ENCODE data around the gene ARL14.

ARL14 gene

DNA sequence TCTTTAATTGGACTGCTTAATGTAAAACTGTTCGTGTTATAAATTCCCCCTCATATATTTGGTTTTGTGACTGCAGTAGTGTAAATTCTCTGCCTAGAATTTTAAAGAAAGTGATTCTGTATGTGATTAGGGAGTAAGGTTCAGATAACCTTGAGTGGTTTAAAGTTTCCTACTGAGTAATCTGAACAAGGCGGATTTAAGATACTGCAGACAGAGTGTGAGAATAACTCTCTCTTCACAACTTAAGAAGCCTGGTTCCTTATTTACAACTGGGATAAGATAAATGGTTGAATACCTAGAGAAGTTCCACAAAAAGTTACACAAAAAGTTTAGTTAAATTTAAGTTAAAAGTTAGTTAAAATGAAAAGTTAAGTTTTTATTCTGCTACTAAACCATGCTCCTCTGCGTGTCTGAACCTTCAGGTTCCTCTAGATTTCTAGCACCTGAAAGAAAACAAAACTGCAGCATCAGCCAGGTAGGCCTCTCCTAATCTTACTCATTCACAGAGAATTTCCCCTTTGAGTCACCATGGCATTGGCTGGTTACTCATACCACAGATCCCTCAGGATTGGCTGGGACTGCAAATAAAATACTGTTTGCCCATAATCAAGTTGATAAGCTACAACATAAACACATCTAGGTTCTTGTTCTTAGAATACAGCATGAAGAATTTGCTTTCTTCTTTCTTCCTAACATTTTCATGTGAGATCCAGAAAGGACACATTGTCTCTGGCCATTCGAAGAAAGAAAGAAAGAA lies at the start of gene ARL14:
Gene ARL14 (plus strand): TSS at position 614 of the 757 bp plus-strand sequence. CDS start 187 bp downstream, outside the sequence.
- H3K4me1 ChIP-seq (ENCODE audit: insufficient read depth, insufficient read length) = no peaks in the 10 kb centered on the region
- DNase-seq (ENCODE audit: low read depth, low spot score) = no peak
- no peaks in the 10 kb centered on the region for H3K27me3 ChIP-seq (ENCODE audit: insufficient read depth, insufficient read length)
- H3K36me3 ChIP-seq (ENCODE audit: insufficient read depth, insufficient read length, low read length) = no peaks in the 10 kb centered on the region
- H3K9me3 ChIP-seq (ENCODE audit: insufficient read depth, low read length) = no peaks in the 10 kb centered on the region
- TF ChIP-seq YY1 (IDR thresholded peaks at IDR 0.05; ENCODE audit: insufficient read depth, insufficient read length) (no peak), SUZ12 (IDR thresholded peaks at IDR 0.05; ENCODE audit: extremely low read depth, insufficient read depth, insufficient read length) (no peak), ZNF274 (IDR thresholded peaks at IDR 0.05; ENCODE audit: low read depth, low read length) (no peak)
- H3K9ac ChIP-seq (ENCODE audit: insufficient read length, low read depth) = no peak within 1 kb of the TSS
- H3K4me3 ChIP-seq (ENCODE audit: insufficient read length, low read depth) = no peak within 1 kb of the TSS

DNA sequence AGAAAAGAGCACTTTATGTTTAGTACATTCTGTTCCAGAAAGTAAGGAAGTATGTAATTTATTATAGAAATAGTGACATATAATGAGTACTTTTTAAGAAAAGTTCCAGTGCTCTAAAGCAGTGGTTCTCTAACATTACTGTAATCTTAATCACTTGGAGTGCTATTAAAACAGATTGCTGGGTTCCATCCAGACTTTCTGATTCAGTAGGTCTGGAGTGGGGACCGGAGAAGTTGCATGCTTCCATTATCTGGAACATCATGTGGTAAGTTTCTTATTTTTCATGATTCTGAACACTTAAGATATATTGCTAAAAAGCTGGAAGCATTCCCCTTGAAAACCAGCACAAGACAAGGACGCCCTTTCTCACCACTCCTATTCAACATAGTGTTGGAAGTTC lies 47.5 kb upstream of the ARL14 start:
- Histone ChIP-seq H3K4me3 (ENCODE audit: insufficient read length, low read depth) (no peak overlapping the region), H3K9ac (ENCODE audit: insufficient read length, low read depth) (no peak overlapping the region), H3K27me3 (ENCODE audit: insufficient read depth, insufficient read length) (no peaks in the 10 kb centered on the region), H3K4me1 (ENCODE audit: insufficient read depth, insufficient read length) (no peaks in the 10 kb centered on the region), H3K36me3 (ENCODE audit: insufficient read depth, insufficient read length, low read length) (no peaks in the 10 kb centered on the region), H3K9me3 (ENCODE audit: insufficient read depth, low read length) (no peaks in the 10 kb centered on the region)
- DNase-seq (ENCODE audit: low read depth, low spot score) = no peak
- TF ChIP-seq YY1 (IDR thresholded peaks at IDR 0.05; ENCODE audit: insufficient read depth, insufficient read length) (no peak), ZNF274 (IDR thresholded peaks at IDR 0.05; ENCODE audit: low read depth, low read length) (no peak), SUZ12 (IDR thresholded peaks at IDR 0.05; ENCODE audit: extremely low read depth, insufficient read depth, insufficient read length) (no peak)

DNA sequence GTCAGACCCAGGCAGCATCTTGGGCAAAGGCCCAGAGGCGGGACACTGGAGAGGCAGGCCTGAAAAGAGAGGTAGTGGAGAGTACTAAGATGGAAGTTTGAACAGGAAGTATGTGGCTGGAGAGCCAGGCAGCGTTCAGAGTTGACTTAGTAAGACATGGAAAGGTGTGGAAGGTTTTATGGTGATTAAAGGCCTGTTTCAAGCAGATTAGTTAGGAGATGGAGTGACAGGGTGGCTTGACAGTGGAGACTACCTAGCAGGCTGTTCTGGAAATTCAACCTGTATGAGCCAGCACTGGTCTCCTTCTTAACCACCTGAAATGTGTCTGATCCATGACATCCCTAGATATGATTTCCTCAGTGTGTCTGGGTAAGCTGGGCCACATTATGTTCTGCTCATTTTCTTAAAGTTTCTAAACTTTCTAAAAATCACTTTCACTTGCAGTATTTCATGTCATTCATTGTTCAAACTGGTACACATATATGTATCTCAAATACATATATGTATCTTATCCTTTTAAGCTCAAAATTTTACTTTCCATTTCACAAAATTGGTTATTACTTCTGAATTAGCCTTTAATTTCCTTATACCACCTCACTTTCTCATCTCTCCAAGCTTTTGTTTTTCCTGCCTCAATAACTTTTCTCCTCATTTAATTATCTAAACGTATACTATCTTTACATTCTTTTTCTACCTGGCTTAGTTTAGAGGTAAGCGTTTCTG lies 43.4 kb upstream of the ARL14 start:
- TF ChIP-seq ZNF274 (IDR thresholded peaks at IDR 0.05; ENCODE audit: low read depth, low read length) (no peak), SUZ12 (IDR thresholded peaks at IDR 0.05; ENCODE audit: extremely low read depth, insufficient read depth, insufficient read length) (no peak), YY1 (IDR thresholded peaks at IDR 0.05; ENCODE audit: insufficient read depth, insufficient read length) (no peak)
- H3K27me3 ChIP-seq (ENCODE audit: insufficient read depth, insufficient read length) = no peaks in the 10 kb centered on the region

DNA sequence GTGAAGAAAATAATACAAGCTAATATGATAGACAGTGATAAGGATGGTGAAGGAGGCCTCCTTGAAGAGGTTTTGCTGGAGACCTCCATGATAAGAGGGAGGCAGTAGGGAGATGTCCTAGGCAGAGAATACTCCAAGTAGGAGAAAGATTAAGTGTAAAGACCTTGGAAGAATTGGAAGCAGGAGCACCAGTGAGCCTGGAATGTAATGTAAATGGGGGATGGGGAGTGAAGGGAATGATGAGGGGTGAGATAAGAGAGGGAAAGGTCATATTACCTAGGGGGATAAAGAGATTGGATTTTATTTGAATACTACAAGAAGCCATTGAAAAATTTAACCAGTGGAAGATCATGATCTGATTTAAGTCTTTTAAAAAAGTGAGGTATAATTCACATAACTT lies 41.7 kb upstream of the ARL14 start:
- Histone ChIP-seq H3K9ac (ENCODE audit: insufficient read length, low read depth) (no peak overlapping the region), H3K4me3 (ENCODE audit: insufficient read length, low read depth) (no peak overlapping the region), H3K27me3 (ENCODE audit: insufficient read depth, insufficient read length) (no peaks in the 10 kb centered on the region), H3K4me1 (ENCODE audit: insufficient read depth, insufficient read length) (no peaks in the 10 kb centered on the region), H3K36me3 (ENCODE audit: insufficient read depth, insufficient read length, low read length) (no peaks in the 10 kb centered on the region), H3K9me3 (ENCODE audit: insufficient read depth, low read length) (no peaks in the 10 kb centered on the region)
- DNase-seq (ENCODE audit: low read depth, low spot score) = no peak
- TF ChIP-seq SUZ12 (IDR thresholded peaks at IDR 0.05; ENCODE audit: extremely low read depth, insufficient read depth, insufficient read length) = no peak
- no peak for TF ChIP-seq ZNF274 (IDR thresholded peaks at IDR 0.05; ENCODE audit: low read depth, low read length)
- no peak for TF ChIP-seq YY1 (IDR thresholded peaks at IDR 0.05; ENCODE audit: insufficient read depth, insufficient read length)

More for the DNA sequence above, 43.4 kb upstream of the ARL14 start:
- Histone ChIP-seq H3K4me3 (ENCODE audit: insufficient read length, low read depth) (no peak overlapping the region), H3K9me3 (ENCODE audit: insufficient read depth, low read length) (no peaks in the 10 kb centered on the region), H3K4me1 (ENCODE audit: insufficient read depth, insufficient read length) (no peaks in the 10 kb centered on the region), H3K36me3 (ENCODE audit: insufficient read depth, insufficient read length, low read length) (no peaks in the 10 kb centered on the region), H3K9ac (ENCODE audit: insufficient read length, low read depth) (no peak overlapping the region)
- no peak for DNase-seq (ENCODE audit: low read depth, low spot score)

DNA sequence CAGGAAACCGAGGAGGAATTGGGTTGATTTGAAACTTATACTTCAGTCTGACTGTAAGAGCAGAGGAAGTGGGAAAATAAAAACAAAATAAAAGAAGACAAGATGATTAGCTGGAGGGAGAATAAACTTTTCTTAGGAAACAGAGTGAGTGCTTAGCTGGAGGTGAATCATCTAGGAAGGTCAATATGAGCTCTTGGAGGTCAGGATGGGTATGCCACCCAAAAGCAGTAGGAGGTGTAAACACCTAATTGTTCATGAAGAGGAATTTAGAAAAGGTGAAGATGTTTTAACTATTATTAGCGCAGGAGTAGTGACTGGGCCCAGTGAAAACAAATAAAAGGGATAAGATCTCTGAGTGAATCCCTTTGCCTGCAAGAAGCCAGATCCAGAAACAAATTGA lies 39.9 kb upstream of the ARL14 start:
- Histone ChIP-seq H3K9ac (ENCODE audit: insufficient read length, low read depth) (no peak overlapping the region), H3K4me1 (ENCODE audit: insufficient read depth, insufficient read length) (no peaks in the 10 kb centered on the region), H3K4me3 (ENCODE audit: insufficient read length, low read depth) (no peak overlapping the region), H3K9me3 (ENCODE audit: insufficient read depth, low read length) (no peaks in the 10 kb centered on the region), H3K36me3 (ENCODE audit: insufficient read depth, insufficient read length, low read length) (no peaks in the 10 kb centered on the region), H3K27me3 (ENCODE audit: insufficient read depth, insufficient read length) (no peaks in the 10 kb centered on the region)
- TF ChIP-seq SUZ12 (IDR thresholded peaks at IDR 0.05; ENCODE audit: extremely low read depth, insufficient read depth, insufficient read length) (no peak), ZNF274 (IDR thresholded peaks at IDR 0.05; ENCODE audit: low read depth, low read length) (no peak), YY1 (IDR thresholded peaks at IDR 0.05; ENCODE audit: insufficient read depth, insufficient read length) (no peak)
- no peak for DNase-seq (ENCODE audit: low read depth, low spot score)

DNA sequence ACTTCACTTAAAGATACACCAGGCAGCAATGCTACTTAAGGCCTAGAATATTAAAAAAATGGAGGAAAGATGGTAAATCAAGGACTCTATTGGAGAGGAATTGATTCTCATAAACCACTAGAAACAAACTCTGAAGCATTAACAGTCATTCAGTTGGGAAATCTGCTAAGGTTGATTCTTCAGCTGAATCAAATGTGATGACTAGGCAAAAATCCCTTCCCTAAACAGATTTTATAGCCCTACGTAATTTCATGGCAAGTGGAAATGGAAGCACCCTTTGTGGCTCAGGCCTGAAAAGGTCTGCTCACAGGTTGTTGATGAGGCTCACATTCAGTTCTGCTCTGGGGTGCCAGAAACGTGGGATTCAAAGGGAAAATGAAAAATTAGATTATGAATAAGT lies 38.8 kb upstream of the ARL14 start:
- H3K27me3 ChIP-seq (ENCODE audit: insufficient read depth, insufficient read length) = no peaks in the 10 kb centered on the region
- no peak for TF ChIP-seq SUZ12 (IDR thresholded peaks at IDR 0.05; ENCODE audit: extremely low read depth, insufficient read depth, insufficient read length)
- no peak for TF ChIP-seq ZNF274 (IDR thresholded peaks at IDR 0.05; ENCODE audit: low read depth, low read length)
- TF ChIP-seq YY1 (IDR thresholded peaks at IDR 0.05; ENCODE audit: insufficient read depth, insufficient read length) = no peak
- H3K4me3 ChIP-seq (ENCODE audit: insufficient read length, low read depth) = no peak overlapping the region
- H3K36me3 ChIP-seq (ENCODE audit: insufficient read depth, insufficient read length, low read length) = no peaks in the 10 kb centered on the region
- H3K9me3 ChIP-seq (ENCODE audit: insufficient read depth, low read length) = no peaks in the 10 kb centered on the region
- DNase-seq (ENCODE audit: low read depth, low spot score) = no peak
- no peak overlapping the region for H3K9ac ChIP-seq (ENCODE audit: insufficient read length, low read depth)
- no peaks in the 10 kb centered on the region for H3K4me1 ChIP-seq (ENCODE audit: insufficient read depth, insufficient read length)

DNA sequence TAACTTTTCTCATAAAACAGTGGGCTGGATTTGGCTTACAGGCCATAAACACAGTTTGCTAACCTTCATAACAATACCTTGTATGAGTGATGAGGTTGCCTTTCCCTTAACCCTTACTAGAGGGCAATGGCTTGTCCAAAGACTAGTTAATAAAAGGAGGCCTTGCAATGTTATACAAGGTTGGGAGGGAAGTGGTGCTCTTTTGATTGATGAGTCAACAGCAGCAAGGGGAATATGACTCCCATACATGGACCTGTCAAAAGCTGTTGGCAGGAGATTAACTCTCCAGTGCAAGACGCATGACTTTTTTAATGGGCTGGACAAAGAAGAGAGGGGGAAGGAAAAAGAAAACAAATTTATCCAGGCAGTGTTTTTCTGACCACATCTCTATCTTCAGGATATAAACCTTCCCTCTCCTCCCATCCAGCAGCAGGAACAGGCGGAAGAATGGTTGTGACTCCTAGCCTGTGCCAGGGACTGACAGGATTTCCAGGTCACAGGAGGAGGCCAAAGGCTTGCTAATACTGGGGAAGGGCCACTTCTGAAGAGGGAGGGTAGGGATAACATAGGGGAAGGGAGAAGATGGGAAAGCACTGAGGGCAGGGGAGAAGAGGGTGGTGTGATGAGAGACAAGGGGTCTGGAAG lies 35.2 kb upstream of the ARL14 start:
- H3K9ac ChIP-seq (ENCODE audit: insufficient read length, low read depth) = no peak overlapping the region
- TF ChIP-seq SUZ12 (IDR thresholded peaks at IDR 0.05; ENCODE audit: extremely low read depth, insufficient read depth, insufficient read length) (no peak), YY1 (IDR thresholded peaks at IDR 0.05; ENCODE audit: insufficient read depth, insufficient read length) (no peak), ZNF274 (IDR thresholded peaks at IDR 0.05; ENCODE audit: low read depth, low read length) (no peak)

More for the DNA sequence above, 35.2 kb upstream of the ARL14 start:
- DNase-seq (ENCODE audit: low read depth, low spot score) = no peak
- H3K4me3 ChIP-seq (ENCODE audit: insufficient read length, low read depth) = no peak overlapping the region
- no peaks in the 10 kb centered on the region for H3K27me3 ChIP-seq (ENCODE audit: insufficient read depth, insufficient read length)
- H3K9me3 ChIP-seq (ENCODE audit: insufficient read depth, low read length) = no peaks in the 10 kb centered on the region
- no peaks in the 10 kb centered on the region for H3K4me1 ChIP-seq (ENCODE audit: insufficient read depth, insufficient read length)
- no peaks in the 10 kb centered on the region for H3K36me3 ChIP-seq (ENCODE audit: insufficient read depth, insufficient read length, low read length)

Data from NT2/D1 (cell line).